Neuronal stem cell (in vitro differentiated cells): ENCODE measurements around the gene UQCRC1.

Experiments used
- DNase-seq: peaks from one replicate; pipeline ENCODE4 v3.0.0-alpha.2; 2013; ENCODE audit warnings: low spot score
- H2AFZ ChIP-seq: one replicate; pipeline ENCODE4 v1.6.1; 2013; ENCODE audit warnings: mild to moderate bottlenecking, low read length, inconsistent platforms
- H2AK5ac ChIP-seq: 2 replicates; pipeline ENCODE4 v1.6.1; 2013; ENCODE audit warnings: low read depth, mild to moderate bottlenecking, inconsistent platforms, low read length, moderate library complexity, mixed read lengths
- H2BK120ac ChIP-seq: 2 replicates; pipeline ENCODE4 v1.6.1; 2013; ENCODE audit warnings: low read depth, mild to moderate bottlenecking, inconsistent platforms, low read length, moderate library complexity, mixed read lengths
- H2BK12ac ChIP-seq: one replicate; pipeline ENCODE4 v1.6.1; 2013; ENCODE audit warnings: low read length, inconsistent platforms
- H2BK15ac ChIP-seq: 2 replicates; pipeline ENCODE4 v1.6.1; 2013; ENCODE audit warnings: mild to moderate bottlenecking, low read length, inconsistent platforms, mixed read lengths
- H2BK5ac ChIP-seq: one replicate; pipeline ENCODE4 v1.6.1; 2013; ENCODE audit warnings: inconsistent platforms, mild to moderate bottlenecking, low read length, moderate library complexity
- H3K14ac ChIP-seq: one replicate; pipeline ENCODE4 v1.6.1; 2013; ENCODE audit warnings: low read length, inconsistent platforms
- H3K18ac ChIP-seq: 2 replicates; pipeline ENCODE4 v1.6.1; 2013; ENCODE audit warnings: low read length, inconsistent platforms
- H3K23ac ChIP-seq: 2 replicates; pipeline ENCODE4 v1.6.1; 2013; ENCODE audit warnings: low read depth, mild to moderate bottlenecking, mixed read lengths, low read length, inconsistent platforms; ENCODE audit not compliant: poor library complexity
- H3K27ac ChIP-seq: replicated peaks from 3 replicates; pipeline ENCODE4 v1.5.1; 2013; ENCODE audit warnings: low read length, inconsistent platforms
- H3K27me3 ChIP-seq, 3 experiments: 2 replicates each; pipeline ENCODE4 v1.6.1; 2013; ENCODE audit warnings: low read length in 3 of 3, mild to moderate bottlenecking in 2 of 3, inconsistent platforms in 1 of 3, low read depth in 1 of 3, mixed read lengths in 1 of 3, moderate library complexity in 1 of 3; ENCODE audit not compliant: control insufficient read depth in 3 of 3, insufficient read depth in 3 of 3
- H3K36me3 ChIP-seq, 2 donors: replicated peaks in 1 of 2; 2 replicates each; pipeline ENCODE4 v1.6.1; 2013; ENCODE audit warnings: low read length in 2 of 2; ENCODE audit not compliant: control insufficient read depth in 2 of 2, insufficient read depth in 2 of 2
- H3K4ac ChIP-seq: 2 replicates; pipeline ENCODE4 v1.6.1; 2013; ENCODE audit warnings: inconsistent platforms, mild to moderate bottlenecking, low read length, moderate library complexity
- H3K4me1 ChIP-seq, 2 donors: 1 replicate in 1 of 2; 2 replicates in 1 of 2; pipeline ENCODE4 v1.6.1; 2013; ENCODE audit warnings: low read length in 2 of 2, low read depth in 1 of 2; ENCODE audit not compliant: control insufficient read depth in 2 of 2, insufficient read depth in 1 of 2
- H3K4me2 ChIP-seq: one replicate; pipeline ENCODE4 v1.6.1; 2013; ENCODE audit warnings: mild to moderate bottlenecking, low read length, inconsistent platforms; ENCODE audit not compliant: insufficient read depth, poor library complexity, severe bottlenecking
- H3K4me3 ChIP-seq, 2 donors: 2 replicates each; pipeline ENCODE4 v1.5.1; 2013; ENCODE audit warnings: low read length in 2 of 2, mild to moderate bottlenecking in 2 of 2, inconsistent platforms in 1 of 2, moderate library complexity in 1 of 2
- H3K79me1 ChIP-seq: one replicate; pipeline ENCODE4 v1.6.1; 2013; ENCODE audit warnings: low read depth, mild to moderate bottlenecking, inconsistent platforms, low read length, moderate library complexity
- H3K9ac ChIP-seq: one replicate; pipeline ENCODE4 v1.6.1; 2013; ENCODE audit warnings: mild to moderate bottlenecking, low read depth, low read length, inconsistent platforms; ENCODE audit not compliant: poor library complexity
- H3K9me3 ChIP-seq, 2 donors: replicated peaks in 1 of 2; 2 replicates each; pipeline versions ENCODE3 to v1.6.1; 2013; ENCODE audit warnings: low read length in 2 of 2, mild to moderate bottlenecking in 2 of 2, inconsistent platforms in 1 of 2, low read depth in 1 of 2, mixed read lengths in 1 of 2, moderate library complexity in 1 of 2; ENCODE audit not compliant: control insufficient read depth in 2 of 2, insufficient read depth in 1 of 2
- H4K8ac ChIP-seq: one replicate; pipeline ENCODE4 v1.6.1; 2013; ENCODE audit warnings: low read depth, mild to moderate bottlenecking, inconsistent platforms, low read length, moderate library complexity
- H4K91ac ChIP-seq: one replicate; pipeline ENCODE4 v1.6.1; 2013; ENCODE audit warnings: low read length, low read depth, mild to moderate bottlenecking, inconsistent platforms; ENCODE audit not compliant: poor library complexity
- WGBS, 2 donors: extraction: QIAGEN DNeasy Blood & Tissue Kit; methylation state at CpG; one replicate each; pipeline ENCODE4 v1.1.7; 2013; ENCODE audit warnings: missing lambda C conversion rate in 2 of 2, mixed read lengths in 1 of 2; ENCODE audit not compliant: insufficient read length in 2 of 2, insufficient replicate concordance in 1 of 2; ENCODE audit errors: extremely low coverage in 2 of 2; 5-methylcytosine and 5-hydroxymethylcytosine counted together

UQCRC1 gene

GRCh38 chr3:48592519-48593087 lies 16.8 kb downstream of the UQCRC1 start:
- H3K79me1 ChIP-seq: peaks cover 3% of the 10 kb centered on the region
- H2BK12ac ChIP-seq: no peak overlapping the region
- DNase-seq: no peak
- H2BK15ac ChIP-seq: no peak overlapping the region
- no peak overlapping the region for H3K4me2 ChIP-seq
- WGBS, 2 donors: no CpG with 5 or more reads among the region's 21 CpGs
- H2BK120ac ChIP-seq: no peak overlapping the region
- no peak overlapping the region for H2BK5ac ChIP-seq
- no peaks in the 10 kb centered on the region for H3K9me3 ChIP-seq
- H2AFZ ChIP-seq: no peak overlapping the region
- H3K14ac ChIP-seq: no peak overlapping the region
- H3K27ac ChIP-seq: no peak overlapping the region
- peaks cover 0 to 11% of the 10 kb centered on the region in 2 donors for H3K4me1 ChIP-seq
- no peak overlapping the region for H4K91ac ChIP-seq
- no peak overlapping the region for H4K8ac ChIP-seq
- no peak overlapping the region for H3K23ac ChIP-seq
- H3K27me3 ChIP-seq: no peaks in the 10 kb centered on the region
- H3K36me3 ChIP-seq: peaks cover 5 to 9% of the 10 kb centered on the region in 2 donors
- H3K18ac ChIP-seq: no peak overlapping the region
- no peak overlapping the region for H3K4ac ChIP-seq
- H3K4me3 ChIP-seq: no peak overlapping the region
- H3K9ac ChIP-seq: no peak overlapping the region
- H2AK5ac ChIP-seq: no peak overlapping the region

GRCh38 chr3:48591886-48592518 lies 17.4 kb downstream of the UQCRC1 start:
- Histone ChIP-seq H3K4ac (no peak overlapping the region), H3K4me1 (peaks cover 0 to 11% of the 10 kb centered on the region in 2 donors), H3K9me3 (peaks cover 0 to 2% of the 10 kb centered on the region in 2 donors), H2BK120ac (no peak overlapping the region), H3K27me3 (no peaks in the 10 kb centered on the region), H3K79me1 (peaks cover 3% of the 10 kb centered on the region), H4K8ac (no peak overlapping the region), H2AFZ (no peak overlapping the region), H3K4me2 (no peak overlapping the region), H3K23ac (peak overlapping the region; percentile 75), H3K27ac (no peak overlapping the region), H2BK5ac (no peak overlapping the region), H3K14ac (no peak overlapping the region), H2AK5ac (no peak overlapping the region), H3K36me3 (peaks cover 1 to 3% of the 10 kb centered on the region in 2 donors), H3K4me3 (no peak overlapping the region), H4K91ac (no peak overlapping the region), H3K9ac (peak overlapping the region; percentile 17), H2BK15ac (no peak overlapping the region), H2BK12ac (no peak overlapping the region), H3K18ac (no peak overlapping the region)
- whole genome bisulfite sequencing, 2 donors: no CpG with 5 or more reads among the region's 22 CpGs
- DNase-seq: no peak

DNA sequence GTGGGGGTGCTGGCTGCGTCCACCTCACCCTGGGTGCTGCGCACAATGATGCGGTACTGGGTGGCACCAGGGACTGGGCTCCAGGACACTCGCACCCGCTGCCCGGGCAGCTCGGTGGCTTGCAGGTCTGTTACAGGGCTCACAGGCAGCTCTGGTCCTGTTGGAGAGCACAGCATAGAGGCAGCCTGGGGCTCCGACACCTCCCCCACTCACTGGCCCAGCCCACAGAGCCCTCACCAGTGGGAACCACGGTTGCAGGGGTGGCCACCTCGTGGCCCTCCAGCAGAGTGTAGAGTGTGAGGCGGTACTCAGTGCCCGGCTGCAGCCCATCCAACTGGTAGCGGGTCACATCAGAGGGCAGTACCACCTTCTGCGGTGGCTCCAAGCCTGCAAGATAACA lies 18.0 kb downstream of the UQCRC1 start:
- Histone ChIP-seq H2BK12ac (no peak overlapping the region), H3K27ac (no peak overlapping the region)
- no CpG with 5 or more reads among the region's 14 CpGs for WGBS, 2 donors

DNA sequence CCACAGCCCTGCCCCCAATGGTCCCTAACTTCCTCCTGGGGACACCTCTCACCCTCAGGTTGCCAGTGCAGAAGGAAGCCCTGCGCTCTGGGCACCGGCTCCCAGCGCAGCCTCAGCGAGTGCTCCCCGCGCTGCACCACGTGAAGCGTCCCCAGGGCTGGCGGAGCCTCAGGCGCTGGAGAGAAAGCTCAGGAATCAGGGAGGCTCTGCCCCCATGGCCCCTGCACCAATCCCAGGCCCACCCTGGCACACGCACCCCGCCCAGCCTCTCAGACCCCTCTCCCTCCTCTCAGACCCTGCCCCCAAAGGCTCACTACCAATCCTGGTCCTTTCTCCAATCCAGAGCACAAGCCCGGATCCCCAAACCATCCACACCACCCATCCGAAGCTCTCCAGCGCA lies 21.2 kb downstream of the UQCRC1 start:
- Histone ChIP-seq H2BK15ac (no peak overlapping the region), H3K27ac (no peak overlapping the region), H2BK12ac (peak overlapping the region; percentile 41), H3K14ac (peak overlapping the region; percentile 82), H2AFZ (no peak overlapping the region), H3K18ac (peak overlapping the region; percentile 76), H3K36me3 (peaks cover 0 to 9% of the 10 kb centered on the region in 2 donors), H3K27me3 (no peaks in the 10 kb centered on the region), H3K4me1 (no peaks in the 10 kb centered on the region), H3K4me3 (no peak overlapping the region), H3K23ac (no peak overlapping the region), H2BK5ac (peak overlapping the region; percentile 75), H4K8ac (no peak overlapping the region), H2AK5ac (peak overlapping the region; percentile 74), H2BK120ac (no peak overlapping the region), H4K91ac (no peak overlapping the region), H3K4me2 (no peak overlapping the region), H3K79me1 (peaks cover 3% of the 10 kb centered on the region), H3K4ac (no peak overlapping the region), H3K9me3 (peaks cover 0 to 2% of the 10 kb centered on the region in 2 donors), H3K9ac (no peak overlapping the region)
- no CpG with 5 or more reads among the region's 15 CpGs for WGBS, 2 donors
- no peak for DNase-seq

More for the DNA sequence above, 18.0 kb downstream of the UQCRC1 start:
- H3K4me2 ChIP-seq: no peak overlapping the region
- no peak overlapping the region for H2BK15ac ChIP-seq
- H2AK5ac ChIP-seq: peak overlapping the region; percentile 33
- no peak overlapping the region for H3K14ac ChIP-seq
- H3K18ac ChIP-seq: no peak overlapping the region
- H3K4ac ChIP-seq: no peak overlapping the region
- peak overlapping the region; percentile 17 for H3K9ac ChIP-seq
- H3K4me1 ChIP-seq: peaks cover 0 to 11% of the 10 kb centered on the region in 2 donors
- H3K36me3 ChIP-seq: peaks cover 0 to 5% of the 10 kb centered on the region in 2 donors
- no peak overlapping the region for H2BK120ac ChIP-seq
- H2BK5ac ChIP-seq: no peak overlapping the region
- no peak overlapping the region for H4K91ac ChIP-seq
- DNase-seq: no peak
- peak overlapping the region; percentile 75 for H3K23ac ChIP-seq
- H2AFZ ChIP-seq: no peak overlapping the region
- no peak overlapping the region for H4K8ac ChIP-seq
- peaks cover 3% of the 10 kb centered on the region for H3K79me1 ChIP-seq
- no peak overlapping the region for H3K4me3 ChIP-seq
- H3K27me3 ChIP-seq: no peaks in the 10 kb centered on the region
- peaks cover 0 to 2% of the 10 kb centered on the region in 2 donors for H3K9me3 ChIP-seq
